ENCODE measurements around the gene ALCAM.

The ALCAM gene

GRCh38 chr3:105366326-105367062, at the start of gene ALCAM:
ALCAM (plus strand) TSS chr3:105366909.
- peak within 1 kb of the TSS; percentile 56 for H3K9ac ChIP-seq (ENCODE audit: low read depth, low read length)
- H3K4me1 ChIP-seq (ENCODE audit: control insufficient read depth, insufficient read depth, low read length) = peaks cover 19% of the 10 kb centered on the region

GRCh38 chr3:105317841-105318240, 48.9 kb upstream of the ALCAM start:
- Histone ChIP-seq H3K27me3 (ENCODE audit: control insufficient read depth, insufficient read depth, low read length) (no peaks in the 10 kb centered on the region), H3K4me3 (ENCODE audit: low read depth, low read length) (no peak overlapping the region), H3K9ac (ENCODE audit: low read depth, low read length) (no peak overlapping the region), H3K9me3 (ENCODE audit: control insufficient read depth, insufficient read depth, low read length) (no peaks in the 10 kb centered on the region), H3K27ac (ENCODE audit: low read depth, low read length) (no peak overlapping the region), H3K4me1 (ENCODE audit: control insufficient read depth, insufficient read depth, low read length) (no peaks in the 10 kb centered on the region), H3K36me3 (ENCODE audit: control insufficient read depth, insufficient read depth, low read length) (no peaks in the 10 kb centered on the region)

More at GRCh38 chr3:105366326-105367062, at the start of gene ALCAM:
- H3K4me3 ChIP-seq (ENCODE audit: low read depth, low read length) = peak within 1 kb of the TSS; percentile 76
- peaks cover 35% of the 10 kb centered on the region for H3K27me3 ChIP-seq (ENCODE audit: control insufficient read depth, insufficient read depth, low read length)
- H3K27ac ChIP-seq (ENCODE audit: low read depth, low read length) = peak within 1 kb of the TSS; percentile 86
- no peaks in the 10 kb centered on the region for H3K36me3 ChIP-seq (ENCODE audit: control insufficient read depth, insufficient read depth, low read length)
- no peaks in the 10 kb centered on the region for H3K9me3 ChIP-seq (ENCODE audit: control insufficient read depth, insufficient read depth, low read length)

GRCh38 chr3:105322570-105323273, 44.0 kb upstream of the ALCAM start:
- Histone ChIP-seq H3K9me3 (ENCODE audit: control insufficient read depth, insufficient read depth, low read length) (no peaks in the 10 kb centered on the region), H3K27me3 (ENCODE audit: control insufficient read depth, insufficient read depth, low read length) (no peaks in the 10 kb centered on the region), H3K4me3 (ENCODE audit: low read depth, low read length) (no peak overlapping the region), H3K4me1 (ENCODE audit: control insufficient read depth, insufficient read depth, low read length) (no peaks in the 10 kb centered on the region), H3K36me3 (ENCODE audit: control insufficient read depth, insufficient read depth, low read length) (no peaks in the 10 kb centered on the region), H3K9ac (ENCODE audit: low read depth, low read length) (no peak overlapping the region), H3K27ac (ENCODE audit: low read depth, low read length) (no peak overlapping the region)

- Histone ChIP-seq H3K4me3 (ENCODE audit: low read depth, low read length) (no peak overlapping the region), H3K4me1 (ENCODE audit: control insufficient read depth, insufficient read depth, low read length) (no peaks in the 10 kb centered on the region), H3K9ac (ENCODE audit: low read depth, low read length) (no peak overlapping the region), H3K27me3 (ENCODE audit: control insufficient read depth, insufficient read depth, low read length) (no peaks in the 10 kb centered on the region), H3K36me3 (ENCODE audit: control insufficient read depth, insufficient read depth, low read length) (no peaks in the 10 kb centered on the region), H3K9me3 (ENCODE audit: control insufficient read depth, insufficient read depth, low read length) (no peaks in the 10 kb centered on the region), H3K27ac (ENCODE audit: low read depth, low read length) (no peak overlapping the region)
These were observed 43.5 kb upstream of the ALCAM start for GRCh38 chr3:105323274-105323599.

GRCh38 chr3:105324951-105325350, 41.8 kb upstream of the ALCAM start:
- Histone ChIP-seq H3K36me3 (ENCODE audit: control insufficient read depth, insufficient read depth, low read length) (no peaks in the 10 kb centered on the region), H3K9me3 (ENCODE audit: control insufficient read depth, insufficient read depth, low read length) (no peaks in the 10 kb centered on the region)

GRCh38 chr3:105327662-105328337, 38.9 kb upstream of the ALCAM start:
- Histone ChIP-seq H3K27ac (ENCODE audit: low read depth, low read length) (no peak overlapping the region), H3K4me3 (ENCODE audit: low read depth, low read length) (no peak overlapping the region), H3K4me1 (ENCODE audit: control insufficient read depth, insufficient read depth, low read length) (no peaks in the 10 kb centered on the region), H3K9me3 (ENCODE audit: control insufficient read depth, insufficient read depth, low read length) (no peaks in the 10 kb centered on the region), H3K9ac (ENCODE audit: low read depth, low read length) (no peak overlapping the region), H3K27me3 (ENCODE audit: control insufficient read depth, insufficient read depth, low read length) (no peaks in the 10 kb centered on the region), H3K36me3 (ENCODE audit: control insufficient read depth, insufficient read depth, low read length) (no peaks in the 10 kb centered on the region)

More at GRCh38 chr3:105324951-105325350, 41.8 kb upstream of the ALCAM start:
- Histone ChIP-seq H3K4me1 (ENCODE audit: control insufficient read depth, insufficient read depth, low read length) (no peaks in the 10 kb centered on the region), H3K4me3 (ENCODE audit: low read depth, low read length) (no peak overlapping the region), H3K9ac (ENCODE audit: low read depth, low read length) (no peak overlapping the region), H3K27me3 (ENCODE audit: control insufficient read depth, insufficient read depth, low read length) (no peaks in the 10 kb centered on the region), H3K27ac (ENCODE audit: low read depth, low read length) (no peak overlapping the region)

- H3K27ac ChIP-seq (ENCODE audit: low read depth, low read length) = no peak overlapping the region
- no peaks in the 10 kb centered on the region for H3K27me3 ChIP-seq (ENCODE audit: control insufficient read depth, insufficient read depth, low read length)
- 0 out of 2 replicates have a peak, but pooled peaks cover 3% of the 10 kb centered on the region for H3K9me3 ChIP-seq (ENCODE audit: control insufficient read depth, insufficient read depth, low read length)
- no peaks in the 10 kb centered on the region for H3K4me1 ChIP-seq (ENCODE audit: control insufficient read depth, insufficient read depth, low read length)
- no peak overlapping the region for H3K4me3 ChIP-seq (ENCODE audit: low read depth, low read length)
- no peaks in the 10 kb centered on the region for H3K36me3 ChIP-seq (ENCODE audit: control insufficient read depth, insufficient read depth, low read length)
- no peak overlapping the region for H3K9ac ChIP-seq (ENCODE audit: low read depth, low read length)
These were observed 38.4 kb upstream of the ALCAM start for GRCh38 chr3:105328338-105328730.

GRCh38 chr3:105332961-105333360, 33.7 kb upstream of the ALCAM start:
- 0 out of 2 replicates have a peak, but pooled peaks cover 4% of the 10 kb centered on the region for H3K9me3 ChIP-seq (ENCODE audit: control insufficient read depth, insufficient read depth, low read length)
- H3K9ac ChIP-seq (ENCODE audit: low read depth, low read length) = no peak overlapping the region
- H3K27ac ChIP-seq (ENCODE audit: low read depth, low read length) = no peak overlapping the region
- no peaks in the 10 kb centered on the region for H3K27me3 ChIP-seq (ENCODE audit: control insufficient read depth, insufficient read depth, low read length)
- no peaks in the 10 kb centered on the region for H3K4me1 ChIP-seq (ENCODE audit: control insufficient read depth, insufficient read depth, low read length)
- H3K36me3 ChIP-seq (ENCODE audit: control insufficient read depth, insufficient read depth, low read length) = no peaks in the 10 kb centered on the region
- H3K4me3 ChIP-seq (ENCODE audit: low read depth, low read length) = no peak overlapping the region

GRCh38 chr3:105334138-105334882, 32.4 kb upstream of the ALCAM start:
- Histone ChIP-seq H3K27me3 (ENCODE audit: control insufficient read depth, insufficient read depth, low read length) (no peaks in the 10 kb centered on the region), H3K4me3 (ENCODE audit: low read depth, low read length) (no peak overlapping the region), H3K9me3 (ENCODE audit: control insufficient read depth, insufficient read depth, low read length) (0 out of 2 replicates have a peak, but pooled peaks cover 4% of the 10 kb centered on the region), H3K36me3 (ENCODE audit: control insufficient read depth, insufficient read depth, low read length) (no peaks in the 10 kb centered on the region), H3K4me1 (ENCODE audit: control insufficient read depth, insufficient read depth, low read length) (no peaks in the 10 kb centered on the region), H3K27ac (ENCODE audit: low read depth, low read length) (no peak overlapping the region), H3K9ac (ENCODE audit: low read depth, low read length) (no peak overlapping the region)

GRCh38 chr3:105339946-105340345, 26.8 kb upstream of the ALCAM start:
- Histone ChIP-seq H3K4me3 (ENCODE audit: low read depth, low read length) (no peak overlapping the region), H3K9me3 (ENCODE audit: control insufficient read depth, insufficient read depth, low read length) (no peaks in the 10 kb centered on the region), H3K9ac (ENCODE audit: low read depth, low read length) (no peak overlapping the region), H3K36me3 (ENCODE audit: control insufficient read depth, insufficient read depth, low read length) (no peaks in the 10 kb centered on the region), H3K4me1 (ENCODE audit: control insufficient read depth, insufficient read depth, low read length) (no peaks in the 10 kb centered on the region), H3K27me3 (ENCODE audit: control insufficient read depth, insufficient read depth, low read length) (no peaks in the 10 kb centered on the region), H3K27ac (ENCODE audit: low read depth, low read length) (no peak overlapping the region)
